Measurements from ENCODE around the gene NR2F1-AS1. TPM values are rescaled to one million over a fixed set of nuclear protein-coding genes. Genes with fewer than 3 reads are reported as not detected.
A peak's percentile ranks its signal among the peaks of the same experiment; 100 is the strongest.

NR2F1-AS1 gene
- not detected in 2 replicates for total RNA-seq (2011; cell fraction: chromatin; rRNA removed; ENCODE audit: low replicate concordance)
- not detected in 2 replicates for total RNA-seq (2011; cell fraction: nucleolus; rRNA removed)
- total RNA-seq (2011; cell fraction: nucleoplasm; rRNA removed): 0.22 TPM in 1 of 2 replicates, not detected in the other
- total RNA-seq (2014; rRNA removed) (not detected in 2 replicates), total RNA-seq (2014; rRNA removed; fragmentation: Illumina TruSeq; extraction: Trizol) (not detected in 2 replicates), total RNA-seq (2015; rRNA removed; fragmentation: Illumina TruSeq; extraction: Trizol) (not detected in 2 replicates), total RNA-seq (2021) (not detected in 2 replicates), polyA plus RNA-seq (2011; rRNA removed) (not detected in 2 replicates), polyA plus RNA-seq (2014; fragmentation: Illumina TruSeq; extraction: Trizol) (not detected in 2 replicates), polyA plus RNA-seq (2014; fragmentation: Nextera tagmentation; extraction: Ambion mirVana) (not detected), polyA plus RNA-seq (2014; rRNA removed) (not detected in 2 replicates), polyA minus RNA-seq (2011; rRNA and poly(A)+ RNA removed) (not detected in 2 replicates), Bru-seq, nascent RNA (percentile 13 among the genes with signal in this experiment), BruChase-seq, experiment 1, labeled RNA remaining after a 2-hour chase (percentile 13 among the genes with signal in this experiment), BruChase-seq, experiment 2, labeled RNA remaining after a 6-hour chase (percentile 12 among the genes with signal in this experiment)
- polyA plus RNA-seq (2011; cell fraction: cytosol; rRNA removed): 0.03 TPM in 1 of 2 replicates, not detected in the other
- not detected in 2 replicates for polyA plus RNA-seq (2011; cell fraction: nucleus; rRNA removed)
- polyA plus RNA-seq (2012): not detected in 2 replicates
- not detected in 2 replicates for polyA minus RNA-seq (2011; cell fraction: cytosol; rRNA and poly(A)+ RNA removed)
- polyA minus RNA-seq (2011; cell fraction: nucleus; rRNA and poly(A)+ RNA removed): 0.13 TPM in 1 of 2 replicates, not detected in the other
- long read RNA-seq, experiment 1: 0 reads
- long read RNA-seq, experiment 2: 0 reads
- long read RNA-seq, experiment 3: 0 reads

DNA sequence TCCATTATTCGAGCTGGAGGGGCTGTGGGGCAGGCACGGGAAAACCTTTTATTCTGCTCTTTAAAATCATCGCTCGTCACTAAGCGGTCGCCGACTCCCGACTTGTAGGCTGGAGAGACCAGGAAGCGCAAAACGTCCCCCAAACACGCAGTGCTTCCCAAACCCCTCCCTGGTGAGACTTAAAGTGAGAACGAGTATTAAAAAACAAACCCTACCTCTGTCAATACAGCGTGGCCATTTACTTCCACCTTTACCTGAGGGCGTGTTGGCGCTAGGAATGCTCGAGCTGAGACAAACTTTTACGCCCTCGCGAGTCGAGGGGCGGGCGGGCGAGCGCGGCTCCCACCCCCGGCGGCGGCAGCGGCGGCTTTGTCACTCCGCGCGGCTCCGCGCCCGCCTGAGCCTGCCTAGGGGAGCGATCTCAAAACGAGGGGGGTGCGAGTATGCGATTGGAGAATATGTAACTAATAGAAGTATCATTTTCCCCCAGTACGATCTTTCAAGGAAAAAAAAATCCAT, at the start of gene NR2F1-AS1:
NR2F1-AS1 (minus strand) TSS at position 293 of the 519 bp plus-strand sequence.
- in situ Hi-C loops (cut with MboI): loop anchor here (25.0 kb wide), 1 partner anchor 1156 kb away; no protein-coding TSS in a partner anchor

More for the DNA sequence above, at the start of gene NR2F1-AS1:
- no peak within 1 kb of the TSS for H3K4me3 ChIP-seq
- no peak within 1 kb of the TSS for H3K27ac ChIP-seq (ENCODE audit: extremely low read depth, low read depth, low read length)
- BruUV-seq (replicated peaks): no TSS peak
- TF ChIP-seq MEIS2 (IDR thresholded peaks at IDR 0.05; ENCODE audit: partially characterized antibody) (no peak), NR2C1 (IDR thresholded peaks at IDR 0.05) (no peak), NR2C1 (tag; IDR thresholded peaks at IDR 0.05) (no peak), LARP7 (IDR thresholded peaks at IDR 0.05) (no peak), BCL6 (CRISPR knock-in tag; IDR thresholded peaks at IDR 0.05) (no peak), ETV6 (IDR thresholded peaks at IDR 0.05; ENCODE audit: borderline replicate concordance in 1 of 2, low read depth in 2 of 2, low read length in 1 of 2) (no peak), ETV6 (CRISPR knock-in tag; IDR thresholded peaks at IDR 0.05; ENCODE audit: borderline replicate concordance) (no peak), ZNF253 (CRISPR knock-in tag; conservative IDR thresholded peaks at IDR 0.05) (no peak)
- TF ChIP-seq, protein P1, sequence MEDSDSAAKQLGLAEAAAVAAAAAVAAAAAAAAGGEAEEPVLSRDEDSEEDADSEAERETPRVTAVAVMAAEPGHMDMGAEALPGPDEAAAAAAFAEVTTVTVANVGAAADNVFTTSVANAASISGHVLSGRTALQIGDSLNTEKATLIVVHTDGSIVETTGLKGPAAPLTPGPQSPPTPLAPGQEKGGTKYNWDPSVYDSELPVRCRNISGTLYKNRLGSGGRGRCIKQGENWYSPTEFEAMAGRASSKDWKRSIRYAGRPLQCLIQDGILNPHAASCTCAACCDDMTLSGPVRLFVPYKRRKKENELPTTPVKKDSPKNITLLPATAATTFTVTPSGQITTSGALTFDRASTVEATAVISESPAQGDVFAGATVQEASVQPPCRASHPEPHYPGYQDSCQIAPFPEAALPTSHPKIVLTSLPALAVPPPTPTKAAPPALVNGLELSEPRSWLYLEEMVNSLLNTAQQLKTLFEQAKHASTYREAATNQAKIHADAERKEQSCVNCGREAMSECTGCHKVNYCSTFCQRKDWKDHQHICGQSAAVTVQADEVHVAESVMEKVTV (CRISPR knock-in tag; IDR thresholded peaks at IDR 0.05): no peak
- TF ChIP-seq, protein P2, sequence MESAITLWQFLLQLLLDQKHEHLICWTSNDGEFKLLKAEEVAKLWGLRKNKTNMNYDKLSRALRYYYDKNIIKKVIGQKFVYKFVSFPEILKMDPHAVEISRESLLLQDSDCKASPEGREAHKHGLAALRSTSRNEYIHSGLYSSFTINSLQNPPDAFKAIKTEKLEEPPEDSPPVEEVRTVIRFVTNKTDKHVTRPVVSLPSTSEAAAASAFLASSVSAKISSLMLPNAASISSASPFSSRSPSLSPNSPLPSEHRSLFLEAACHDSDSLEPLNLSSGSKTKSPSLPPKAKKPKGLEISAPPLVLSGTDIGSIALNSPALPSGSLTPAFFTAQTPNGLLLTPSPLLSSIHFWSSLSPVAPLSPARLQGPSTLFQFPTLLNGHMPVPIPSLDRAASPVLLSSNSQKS (CRISPR knock-in tag; IDR thresholded peaks at IDR 0.05): no peak
- peaks cover 0 to 14% of the 10 kb centered on the region in 2 experiments; a peak in 2 of 5 replicates for H3K4me1 ChIP-seq (replicated peaks in 1 of 2; ENCODE audit: control insufficient read depth in 2 of 2, insufficient read depth in 2 of 2, low read length in 2 of 2)
- no peaks in the 10 kb centered on the region for H3K9me1 ChIP-seq (ENCODE audit: control insufficient read depth, insufficient read depth, low read length)
- H4K20me1 ChIP-seq (replicated peaks; ENCODE audit: control insufficient read depth, insufficient read depth, low read length): no peaks in the 10 kb centered on the region
- FAIRE-seq: no peak
- intact Hi-C loops (cut with micrococcal nuclease): loop anchor here (5.0 kb wide), 1 partner anchor 1156 kb away; no protein-coding TSS in a partner anchor
- no peak for DNase-seq (ENCODE audit: extremely low read depth in 1 of 4, low spot score in 3 of 4)
- POLR2A ChIA-PET: no interaction called here
- ATAC-seq: no peak
- H3K27me3 ChIP-seq (ENCODE audit: control insufficient read depth in 2 of 2, insufficient read depth in 2 of 2, low read length in 2 of 2): peaks cover 0 to 12% of the 10 kb centered on the region in 2 experiments; a peak in 3 of 5 replicates
- H3K4me2 ChIP-seq (ENCODE audit: insufficient read depth, low read length): no peak within 1 kb of the TSS
- WGBS (ENCODE audit: insufficient coverage, low coverage, missing lambda C conversion rate): 34% methylated on average over 25 of the region's 41 CpGs
- H2AFZ ChIP-seq (ENCODE audit: low read depth, low read length): no peak within 1 kb of the TSS
- no peaks in the 10 kb centered on the region for H3K9me3 ChIP-seq (replicated peaks; ENCODE audit: control insufficient read depth, insufficient read depth, low read depth, low read length)
- H3K36me3 ChIP-seq (ENCODE audit: control insufficient read depth, insufficient read depth, low read length): no peaks in the 10 kb centered on the region
- CTCF ChIA-PET (ENCODE audit: low intra/inter-chr PET ratio): interaction anchor here (1.1 kb wide), 1 partner anchor 329 kb away, joined by 3 read pairs; no protein-coding TSS in a partner anchor
- H3K79me2 ChIP-seq (ENCODE audit: control insufficient read depth, insufficient read depth, low read length): no peaks in the 10 kb centered on the region
- H3K9ac ChIP-seq (ENCODE audit: insufficient read depth in 1 of 2, low read depth in 2 of 2, low read length in 2 of 2): no peak within 1 kb of the TSS

All from K562 (cell line).